ENCODE results near the gene TMEM167A.
A peak's percentile ranks its signal among the peaks of the same experiment; 100 is the strongest.
"Not testable (repeated sequence)": the region's sequence is repeated elsewhere in the genome, so short reads cannot be mapped to it uniquely, and the experiment has no call there.

The TMEM167A gene

GRCh38 chr5:83096660-83097339 is 19.6 kb upstream of the TMEM167A start:
- Mint-ChIP-seq H3K27me3 (no peaks in the 10 kb centered on the region), H3K27ac (no peak overlapping the region), H3K9me3 (peaks cover 27 to 41% of the 10 kb centered on the region in 2 donors), H3K4me1 (peaks cover 22% of the 10 kb centered on the region), H3K4me3 (no peak overlapping the region)
- ATAC-seq = no peak
- no peak for DNase-seq

GRCh38 chr5:83095957-83096539 is 18.9 kb upstream of the TMEM167A start:
- peaks cover 25% of the 10 kb centered on the region for H3K4me1 Mint-ChIP-seq
- ATAC-seq = no peak
- no peak overlapping the region for H3K27ac Mint-ChIP-seq
- peaks cover 35 to 41% of the 10 kb centered on the region in 2 donors for H3K9me3 Mint-ChIP-seq
- no peak for DNase-seq
- no peak overlapping the region for H3K4me3 Mint-ChIP-seq
- no peaks in the 10 kb centered on the region for H3K27me3 Mint-ChIP-seq

DNA sequence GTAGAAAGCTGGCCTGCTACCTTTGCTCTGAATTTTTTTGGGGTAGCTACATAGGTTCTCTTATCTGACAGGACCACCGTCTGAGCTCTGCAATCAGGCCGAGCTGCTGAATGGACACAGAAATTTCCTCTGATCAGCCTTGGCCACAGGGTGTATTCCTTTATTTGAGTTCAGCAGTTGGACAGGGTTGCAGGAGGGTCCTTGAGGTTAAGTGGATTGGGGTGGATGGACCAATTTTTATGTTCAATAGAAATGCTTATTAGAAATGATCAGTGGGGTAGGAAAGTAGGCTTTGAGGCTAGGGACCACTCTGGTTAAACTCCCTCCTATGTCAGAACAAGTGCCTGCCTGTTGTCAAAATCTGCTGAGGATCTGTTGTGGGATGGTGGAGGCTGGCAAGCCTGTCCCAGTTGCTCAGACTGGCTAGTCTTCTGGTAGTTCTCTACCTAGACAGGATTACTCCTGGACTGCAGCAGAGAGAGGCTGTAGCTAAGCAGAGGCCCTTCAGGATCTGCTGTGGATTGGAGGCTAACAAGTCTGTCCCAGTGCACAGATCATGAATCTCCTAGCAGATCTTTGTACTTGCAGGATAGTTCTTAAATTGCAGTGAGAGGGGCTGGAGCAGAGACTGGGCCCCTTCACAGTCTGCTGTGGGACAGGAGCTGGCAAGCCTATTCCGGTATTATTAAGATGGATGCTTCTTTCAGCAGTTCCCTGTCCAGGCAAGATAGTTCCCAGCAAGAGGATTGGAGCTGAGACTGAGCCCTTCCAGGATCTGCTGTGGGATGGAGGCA is 18.2 kb upstream of the TMEM167A start:
- H3K4me3 Mint-ChIP-seq = no peak overlapping the region
- H3K27me3 Mint-ChIP-seq = no peaks in the 10 kb centered on the region
- H3K9me3 Mint-ChIP-seq = peaks cover 41 to 46% of the 10 kb centered on the region in 2 donors
- DNase-seq = no peak
- peaks cover 25% of the 10 kb centered on the region for H3K4me1 Mint-ChIP-seq
- H3K27ac Mint-ChIP-seq = no peak overlapping the region
- no peak for ATAC-seq

- H3K4me1 Mint-ChIP-seq = peaks cover 25% of the 10 kb centered on the region
- DNase-seq (no peak), ATAC-seq (no peak)
- no peak overlapping the region for H3K4me3 Mint-ChIP-seq
- H3K27me3 Mint-ChIP-seq = no peaks in the 10 kb centered on the region
- no peak overlapping the region for H3K27ac Mint-ChIP-seq
- peaks cover 43 to 49% of the 10 kb centered on the region in 2 donors for H3K9me3 Mint-ChIP-seq
Measured at GRCh38 chr5:83093692-83094091, 16.5 kb upstream of the TMEM167A start.

GRCh38 chr5:83092619-83093018 is 15.4 kb upstream of the TMEM167A start:
- Mint-ChIP-seq H3K9me3 (peaks cover 43 to 49% of the 10 kb centered on the region in 2 donors), H3K27me3 (no peaks in the 10 kb centered on the region), H3K27ac (peak overlapping the region in 1 of 2 donors; percentile 9), H3K4me3 (no peak overlapping the region), H3K4me1 (peaks cover 25% of the 10 kb centered on the region)
- DNase-seq = no peak
- ATAC-seq = no peak

- Mint-ChIP-seq H3K27ac (no peak overlapping the region), H3K4me1 (peaks cover 20% of the 10 kb centered on the region), H3K9me3 (peaks cover 39 to 43% of the 10 kb centered on the region in 2 donors), H3K4me3 (no peak overlapping the region), H3K27me3 (no peaks in the 10 kb centered on the region)
- ATAC-seq (no peak), DNase-seq (no peak)
Measured at GRCh38 chr5:83090169-83090568, 13.0 kb upstream of the TMEM167A start.

- no peak for ATAC-seq
- Mint-ChIP-seq H3K4me1 (no peaks in the 10 kb centered on the region), H3K4me3 (no peak overlapping the region)
Measured at GRCh38 chr5:83085106-83085505, 7.9 kb upstream of the TMEM167A start.

GRCh38 chr5:83084336-83084735 is 7.1 kb upstream of the TMEM167A start:
- Mint-ChIP-seq H3K4me1 (no peaks in the 10 kb centered on the region), H3K27me3 (no peaks in the 10 kb centered on the region), H3K4me3 (no peak overlapping the region), H3K9me3 (no peaks in the 10 kb centered on the region), H3K27ac (no peak overlapping the region)
- no peak for ATAC-seq
- DNase-seq = no peak

More at GRCh38 chr5:83085106-83085505, 7.9 kb upstream of the TMEM167A start:
- DNase-seq = no peak
- H3K27me3 Mint-ChIP-seq = no peaks in the 10 kb centered on the region
- no peak overlapping the region for H3K27ac Mint-ChIP-seq
- H3K9me3 Mint-ChIP-seq = peaks cover 0 to under 1% of the 10 kb centered on the region in 2 donors

- peaks cover 7% of the 10 kb centered on the region for H3K4me1 Mint-ChIP-seq
- DNase-seq = no peak
- no peaks in the 10 kb centered on the region for H3K9me3 Mint-ChIP-seq
- no peak overlapping the region for H3K4me3 Mint-ChIP-seq
- H3K27ac Mint-ChIP-seq = no peak overlapping the region
- no peak for ATAC-seq
- no peaks in the 10 kb centered on the region for H3K27me3 Mint-ChIP-seq
Measured at GRCh38 chr5:83082750-83083149, 5.6 kb upstream of the TMEM167A start.

GRCh38 chr5:83077662-83078261 is 568 bp upstream of the TMEM167A start:
- Mint-ChIP-seq H3K4me3 (peak overlapping the region; percentile 99), H3K27ac (peak overlapping the region; percentile 99 to 100), H3K4me1 (peaks cover 34% of the 10 kb centered on the region), H3K9me3 (peaks cover 0 to 4% of the 10 kb centered on the region in 2 donors), H3K27me3 (no peaks in the 10 kb centered on the region)
- peak; percentile 1 for ATAC-seq
- peak in 1 of 2 donors; percentile 20 for DNase-seq

DNA sequence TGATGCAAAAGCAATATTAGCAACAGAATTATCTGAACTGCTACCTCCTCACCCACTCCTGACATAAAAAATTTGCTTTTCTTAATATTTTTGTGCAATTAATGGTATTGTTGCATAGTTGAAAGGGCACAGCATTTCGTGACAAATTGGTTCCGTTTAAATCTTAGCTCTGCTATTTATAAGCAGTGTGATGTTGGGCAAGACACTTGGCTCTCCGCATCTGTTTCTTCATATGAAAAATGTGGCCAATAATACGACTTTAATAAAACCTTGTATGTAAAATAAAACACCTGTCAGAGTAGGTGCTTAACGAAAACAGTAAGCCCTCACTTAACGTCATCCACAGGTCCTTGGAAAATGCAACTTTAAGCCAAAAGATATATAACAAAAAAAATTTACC is 4.2 kb downstream of the TMEM167A start:
- Mint-ChIP-seq H3K27ac (no peak overlapping the region), H3K27me3 (no peaks in the 10 kb centered on the region), H3K4me3 (no peak overlapping the region), H3K4me1 (peaks cover 45% of the 10 kb centered on the region), H3K9me3 (peaks cover 0 to 4% of the 10 kb centered on the region in 2 donors)
- no peak for DNase-seq
- ATAC-seq = no peak

DNA sequence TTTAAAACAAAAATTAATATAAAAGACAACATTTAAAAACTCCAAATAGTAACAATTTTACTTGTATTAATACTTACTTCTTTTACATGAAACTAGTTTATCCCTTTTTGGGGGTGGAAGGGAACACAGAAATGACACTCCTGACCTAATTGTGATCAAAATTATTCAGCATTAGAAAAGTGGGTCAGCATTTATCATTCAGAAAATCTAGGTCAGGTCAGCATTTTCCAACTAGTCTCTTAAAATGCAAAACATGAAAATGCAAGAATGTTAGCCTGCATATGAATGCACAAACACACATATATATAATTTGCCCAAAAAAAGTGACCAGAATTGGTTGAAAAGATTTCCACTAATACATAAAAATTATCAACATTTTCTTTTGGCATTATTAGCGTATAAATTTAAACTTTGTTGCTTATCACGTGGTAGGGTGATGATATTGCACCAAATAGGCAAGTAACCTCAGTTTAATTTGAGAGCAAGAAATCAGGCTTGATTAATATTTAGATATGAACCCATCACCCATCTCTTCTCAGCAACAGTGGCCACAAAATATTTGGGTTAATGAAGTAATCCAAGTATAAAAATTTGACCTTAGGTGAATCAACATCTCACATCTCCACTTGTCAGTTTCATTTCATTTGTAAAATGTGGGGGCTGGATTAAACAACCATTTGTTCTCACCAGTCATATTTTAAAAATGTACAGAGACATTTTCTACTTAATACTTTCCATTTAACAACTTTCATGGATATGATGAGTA is 5.7 kb downstream of the TMEM167A start:
- no peak for DNase-seq
- H3K9me3 Mint-ChIP-seq = peaks cover 0 to 4% of the 10 kb centered on the region in 2 donors
- H3K4me1 Mint-ChIP-seq = peaks cover 49% of the 10 kb centered on the region
- no peak overlapping the region for H3K4me3 Mint-ChIP-seq
- no peak overlapping the region for H3K27ac Mint-ChIP-seq
- H3K27me3 Mint-ChIP-seq = no peaks in the 10 kb centered on the region
- ATAC-seq = no peak

DNA sequence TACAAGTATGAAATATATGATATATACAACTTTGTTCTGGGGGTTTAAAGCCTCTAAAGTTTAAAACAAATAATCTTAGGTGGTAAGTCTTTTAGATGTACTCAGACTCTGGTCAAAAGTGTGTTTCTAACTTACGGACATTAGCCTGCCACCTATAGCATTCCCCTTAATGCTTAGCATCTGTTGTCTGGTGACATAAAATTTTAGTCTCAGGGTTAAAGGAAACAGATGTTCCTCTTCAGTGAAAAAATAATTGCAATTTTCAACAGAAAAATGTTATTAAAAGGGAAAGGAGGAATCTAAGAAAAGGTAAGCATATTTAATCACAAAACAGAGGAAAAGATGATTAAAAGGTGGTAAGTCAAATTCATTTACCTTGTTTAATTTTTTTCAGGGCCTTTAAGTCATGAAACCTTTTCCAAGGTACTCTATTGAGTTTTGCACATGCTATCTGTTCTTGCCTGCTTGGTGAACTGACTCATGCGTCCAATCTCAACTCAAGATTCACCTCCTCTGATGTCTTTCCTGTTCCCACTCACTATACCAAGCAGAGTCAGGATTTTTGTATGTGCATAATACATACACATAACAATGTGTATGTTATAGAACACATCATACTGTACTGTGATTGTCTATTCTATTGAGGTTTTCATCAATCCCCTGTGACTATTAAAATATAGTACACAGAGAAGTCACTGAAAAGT is 7.9 kb downstream of the TMEM167A start:
- DNase-seq (no peak), ATAC-seq (no peak)
- peaks cover 40% of the 10 kb centered on the region for H3K4me1 Mint-ChIP-seq
- H3K9me3 Mint-ChIP-seq = peaks cover 0 to 4% of the 10 kb centered on the region in 2 donors
- H3K4me3 Mint-ChIP-seq = no peak overlapping the region
- H3K27ac Mint-ChIP-seq = peak overlapping the region in 1 of 2 donors; percentile 33
- no peaks in the 10 kb centered on the region for H3K27me3 Mint-ChIP-seq

DNA sequence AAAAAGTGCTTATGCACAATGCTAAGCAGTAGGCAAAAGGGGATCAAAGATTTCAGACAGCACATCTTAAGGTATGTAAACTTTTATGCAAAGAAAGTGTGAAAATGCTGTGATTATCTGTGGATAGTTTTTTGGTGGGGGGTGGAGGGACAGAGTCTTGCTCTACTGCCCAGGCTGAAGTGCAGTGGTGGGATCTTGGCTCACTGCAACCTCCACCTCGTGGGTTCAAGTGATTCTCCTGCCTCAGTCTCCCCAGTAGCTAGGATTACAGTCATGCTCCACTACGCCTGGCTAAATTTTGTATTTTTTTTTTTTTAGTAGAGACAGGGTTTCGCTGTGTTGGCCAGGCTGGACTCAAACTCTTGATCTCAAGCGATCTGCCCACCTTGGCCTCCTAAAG is 9.8 kb downstream of the TMEM167A start:
- H3K9me3 Mint-ChIP-seq, H3K27ac Mint-ChIP-seq, H3K4me3 Mint-ChIP-seq, ATAC-seq, DNase-seq, H3K27me3 Mint-ChIP-seq: not testable (repeated sequence)
- H3K4me1 Mint-ChIP-seq = peaks cover 22% of the 10 kb centered on the region

Data from stimulated activated naive CD8-positive, alpha-beta T cell treated with anti-CD3 and anti-CD28 coated beads, Interleukin-15, amount 100 ng/mL, for 72 hours (primary cell).